ENCODE results near the gene CLEC3B.
"Not testable (repeated sequence)": the region's sequence is repeated elsewhere in the genome, so short reads cannot be mapped to it uniquely, and the experiment has no call there.

CLEC3B gene

GRCh38 chr3:45071075-45071474, 45.0 kb downstream of the CLEC3B start:
- DNase-seq, result no peak

- DNase-seq, result no peak
Observed at GRCh38 chr3:45075821-45076625, 49.9 kb downstream of the CLEC3B start.

GRCh38 chr3:45078256-45078655, 52.2 kb downstream of the CLEC3B start:
- not testable (repeated sequence) for DNase-seq

GRCh38 chr3:45078910-45079522, 52.9 kb downstream of the CLEC3B start:
- DNase-seq, result no peak

DNA sequence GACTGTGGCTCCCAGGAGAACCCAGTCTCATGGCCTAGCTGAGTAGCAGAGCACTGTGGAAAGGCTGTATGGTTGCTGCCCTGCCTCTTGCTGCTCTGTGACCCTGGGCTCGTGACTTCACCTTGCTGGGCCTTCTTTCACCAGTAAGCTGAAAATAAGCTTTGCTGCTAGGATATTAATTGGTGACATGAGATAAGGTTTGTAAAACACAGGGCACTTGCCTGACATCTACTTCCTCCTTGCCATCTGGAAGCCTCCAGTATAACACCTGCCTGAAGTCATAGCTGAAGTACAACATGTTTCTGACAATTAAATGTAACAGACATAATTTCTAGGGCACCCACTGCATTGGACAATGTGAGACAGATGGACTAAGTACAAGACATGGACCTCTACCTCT, 53.6 kb downstream of the CLEC3B start:
- no peak for DNase-seq

DNA sequence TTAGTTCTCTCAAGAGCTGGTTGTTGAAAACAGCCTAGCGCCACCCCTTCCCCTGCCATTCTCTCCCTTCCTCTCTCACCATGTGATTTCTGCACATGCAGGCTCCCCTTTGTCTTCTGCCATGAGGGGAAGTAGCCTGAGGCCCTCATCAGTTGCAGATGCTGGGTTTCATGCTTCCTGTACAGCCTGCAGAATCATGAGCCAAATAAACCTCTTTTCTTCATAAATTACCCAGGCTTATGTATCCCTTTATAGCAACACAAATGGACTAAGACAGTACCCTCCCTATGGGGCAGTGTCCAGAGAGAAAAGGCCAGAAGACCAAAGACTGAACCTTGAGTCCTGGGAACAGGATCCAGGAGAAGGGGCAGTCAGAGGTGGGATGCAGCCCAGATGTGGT, 54.7 kb downstream of the CLEC3B start:
- no peak for DNase-seq

DNA sequence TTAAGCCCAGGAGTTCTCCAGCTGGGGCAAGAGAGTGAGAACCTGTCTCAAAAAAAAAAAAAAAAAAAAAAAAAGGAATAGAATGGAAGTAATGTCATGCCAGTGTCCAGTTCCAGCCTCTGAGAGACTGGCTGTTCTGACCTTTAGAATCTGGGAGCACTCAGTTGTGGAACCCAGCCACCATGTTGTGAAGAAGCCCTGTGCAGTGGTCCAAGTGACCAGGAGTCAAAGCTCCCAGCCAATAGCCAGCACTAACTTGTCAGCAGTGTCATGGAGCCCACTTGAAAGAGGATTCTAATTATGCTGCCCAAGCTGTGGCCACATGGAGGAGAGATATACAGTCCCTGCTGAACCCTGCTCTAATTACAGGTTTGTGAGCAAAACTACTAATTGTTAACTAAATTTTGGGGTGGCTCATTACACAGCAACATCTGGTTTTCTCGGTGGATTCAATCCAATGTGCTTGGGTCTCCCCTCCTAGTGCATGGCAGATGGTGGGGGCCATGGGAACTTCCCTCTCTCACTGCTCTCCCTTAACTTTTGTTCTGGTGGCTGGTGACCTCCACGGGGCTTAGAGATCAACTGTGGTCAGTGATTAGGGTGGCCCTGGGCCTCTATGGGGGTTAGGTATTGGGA, 55.5 kb downstream of the CLEC3B start:
- DNase-seq, result no peak

DNA sequence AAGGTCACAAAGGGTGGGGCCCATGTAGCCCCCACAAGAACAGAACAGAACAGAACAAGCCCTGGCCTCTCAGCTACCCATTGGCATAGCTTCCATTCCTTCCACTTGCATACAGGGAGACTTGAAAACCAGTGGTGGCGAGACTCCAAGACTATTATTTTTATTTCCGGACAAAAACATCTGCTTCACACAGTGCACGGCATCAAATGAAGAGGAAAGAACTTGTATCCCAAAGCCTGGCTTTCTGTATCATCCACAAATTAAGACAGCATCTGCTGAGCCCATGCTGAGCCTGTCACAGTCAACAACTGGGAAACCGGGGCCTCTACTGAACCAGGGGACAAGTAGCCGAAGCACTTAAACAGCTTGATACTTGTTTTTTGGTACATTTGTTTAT, 56.0 kb downstream of the CLEC3B start:
- no peak for DNase-seq

DNA sequence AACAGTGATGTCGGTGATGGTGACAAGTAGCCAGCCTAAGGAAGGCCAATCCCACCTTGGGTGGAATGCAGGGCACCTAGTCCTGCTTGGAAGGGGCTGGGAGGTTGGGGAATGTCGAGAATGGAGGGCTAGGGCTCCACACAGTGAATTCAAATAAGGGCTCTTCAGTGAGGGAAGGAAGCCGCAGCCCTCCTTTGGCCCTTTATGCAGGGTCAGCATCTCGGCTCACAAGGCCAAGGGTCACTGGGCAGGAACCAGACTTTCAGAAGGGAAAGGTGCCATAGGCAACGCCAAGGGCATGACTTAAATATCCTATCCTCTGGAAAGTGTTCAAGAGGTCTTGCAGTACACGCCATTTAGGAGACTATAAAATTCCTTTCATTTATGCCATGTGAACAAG, 56.9 kb downstream of the CLEC3B start:
- no peak for DNase-seq

DNA sequence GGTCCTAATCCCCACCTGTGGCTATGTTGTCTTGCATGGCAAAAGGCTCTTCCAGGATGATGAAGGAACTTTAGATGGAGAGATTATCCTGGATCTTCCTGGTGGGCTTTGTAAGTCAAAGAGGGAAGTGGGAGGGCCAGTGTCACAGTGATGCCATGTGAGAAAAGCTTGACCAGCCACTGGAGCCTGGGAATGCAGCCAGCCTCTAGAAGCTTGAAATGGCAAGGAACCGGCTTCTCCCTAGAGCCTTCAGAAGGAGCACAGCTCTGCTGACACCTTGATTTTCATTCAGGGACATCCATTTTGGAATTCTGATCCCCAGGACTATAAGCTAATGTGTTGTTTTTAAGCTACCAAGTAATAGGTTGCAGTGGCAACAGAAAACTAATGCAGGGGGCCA, 58.3 kb downstream of the CLEC3B start:
- DNase-seq, result no peak

GRCh38 chr3:45084820-45085816, 59.0 kb downstream of the CLEC3B start:
- no peak for DNase-seq

All from GOT3 (cell line).